HL-60 (cell line): ENCODE data around the gene SORCS2.

ENCODE experiments used
- DNase-seq, 2 experiments: peaks; one replicate each; pipeline ENCODE4 v3.0.0-alpha.2; 2010 to 2020; ENCODE audit warnings: low read depth in 1 of 2, low spot score in 1 of 2
- H3K27ac ChIP-seq: fragments of 250-450 bp; sonication (Bioruptor Pico); replicated peaks from 2 replicates; pipeline ENCODE4 v1.5.1; 2020; ENCODE audit warnings: mild to moderate bottlenecking, moderate library complexity
- H3K27me3 ChIP-seq: fragments of 250-450 bp; sonication (Bioruptor Pico); 2 replicates; pipeline ENCODE4 v1.5.1; 2021; ENCODE audit warnings: mild to moderate bottlenecking, moderate library complexity; ENCODE audit not compliant: insufficient read depth, poor library complexity, severe bottlenecking
- H3K4me3 ChIP-seq: replicated peaks from 2 replicates; pipeline ENCODE4 v1.5.1; 2011; ENCODE audit warnings: mild to moderate bottlenecking, control low read depth, low read length; ENCODE audit not compliant: insufficient read depth
- CTCF ChIP-seq: IDR thresholded peaks from one replicate; pipeline ENCODE4 v1.5.1; 2011; ENCODE audit warnings: low read length, control low read depth, inconsistent platforms; ENCODE audit not compliant: insufficient read depth
- GABPA ChIP-seq: IDR thresholded peaks from 2 replicates; pipeline ENCODE4 v1.6.1; 2012; ENCODE audit warnings: low read depth
- POLR2AphosphoS5 ChIP-seq: IDR thresholded peaks from 2 replicates; pipeline ENCODE4 v1.6.1; 2012; ENCODE audit warnings: low read depth
- REST ChIP-seq: IDR thresholded peaks from 2 replicates; pipeline ENCODE4 v1.6.1; 2012; ENCODE audit warnings: low read depth; ENCODE audit not compliant: insufficient replicate concordance
- SPI1 ChIP-seq: IDR thresholded peaks from 2 replicates; pipeline ENCODE4 v1.6.1; 2012; ENCODE audit warnings: low read depth, mild to moderate bottlenecking, borderline replicate concordance

SORCS2 gene

GRCh38 chr4:7771056-7771455 lies 578.7 kb downstream of the SORCS2 start:
- no peak overlapping the region for H3K4me3 ChIP-seq
- no peak for TF ChIP-seq REST
- TF ChIP-seq SPI1, result no peak
- no peak overlapping the region for H3K27ac ChIP-seq
- DNase-seq, result no peak
- no peaks in the 10 kb centered on the region for H3K27me3 ChIP-seq

- DNase-seq, result no peak
- Histone ChIP-seq H3K27me3 (no peaks in the 10 kb centered on the region), H3K4me3 (no peak overlapping the region), H3K27ac (no peak overlapping the region)
- TF ChIP-seq CTCF, result no peak
- no peak for TF ChIP-seq GABPA
- no peak for TF ChIP-seq SPI1
- TF ChIP-seq REST, result no peak
- TF ChIP-seq POLR2AphosphoS5, result no peak
Observed at GRCh38 chr4:7771541-7772507, 579.5 kb downstream of the SORCS2 start.

- H3K4me3 ChIP-seq, result no peak overlapping the region
- no peak overlapping the region for H3K27ac ChIP-seq
- TF ChIP-seq SPI1, result no peak
- no peak for TF ChIP-seq CTCF
- no peak for TF ChIP-seq POLR2AphosphoS5
- TF ChIP-seq GABPA, result no peak
- no peak for TF ChIP-seq REST
- no peak for DNase-seq
- H3K27me3 ChIP-seq, result no peaks in the 10 kb centered on the region
Observed at GRCh38 chr4:7772711-7773385, 580.5 kb downstream of the SORCS2 start.
